ENCODE measurements around the gene CBFA2T3.

The CBFA2T3 gene

DNA sequence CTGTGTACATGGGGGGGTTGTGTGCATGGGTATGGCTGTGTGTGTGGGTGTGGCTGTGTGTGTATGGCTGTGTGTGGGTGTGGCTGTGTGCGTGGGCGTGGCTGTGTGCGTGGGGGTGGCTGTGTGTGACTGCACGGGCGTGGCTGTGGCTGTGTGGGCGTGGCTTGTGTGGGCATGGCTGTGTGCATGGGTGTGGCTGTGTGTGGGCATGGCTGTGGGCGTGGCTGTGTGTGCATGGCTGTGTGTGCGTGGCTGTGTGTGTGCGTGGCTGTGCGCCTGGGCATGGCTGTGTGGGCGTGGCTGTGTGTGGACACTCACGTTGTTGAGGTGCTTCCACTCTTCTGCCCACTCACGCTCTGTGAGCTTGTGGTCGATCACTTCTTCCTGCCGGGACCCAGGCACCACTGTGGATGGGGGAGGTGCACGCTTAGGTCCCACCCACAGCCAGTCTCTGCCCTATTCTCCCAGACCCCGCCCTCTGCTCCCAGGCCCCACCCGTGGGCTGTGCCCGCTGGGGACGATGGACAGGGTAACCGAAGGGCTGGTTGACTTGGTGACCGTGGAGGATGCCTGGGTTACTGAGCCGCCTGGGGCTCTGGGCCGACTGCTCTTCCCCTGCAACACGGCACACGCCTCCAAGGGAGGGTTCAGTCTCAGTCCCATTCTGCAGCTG is 94.5 kb downstream of the CBFA2T3 start (continued):
- TF ChIP-seq, protein P1, sequence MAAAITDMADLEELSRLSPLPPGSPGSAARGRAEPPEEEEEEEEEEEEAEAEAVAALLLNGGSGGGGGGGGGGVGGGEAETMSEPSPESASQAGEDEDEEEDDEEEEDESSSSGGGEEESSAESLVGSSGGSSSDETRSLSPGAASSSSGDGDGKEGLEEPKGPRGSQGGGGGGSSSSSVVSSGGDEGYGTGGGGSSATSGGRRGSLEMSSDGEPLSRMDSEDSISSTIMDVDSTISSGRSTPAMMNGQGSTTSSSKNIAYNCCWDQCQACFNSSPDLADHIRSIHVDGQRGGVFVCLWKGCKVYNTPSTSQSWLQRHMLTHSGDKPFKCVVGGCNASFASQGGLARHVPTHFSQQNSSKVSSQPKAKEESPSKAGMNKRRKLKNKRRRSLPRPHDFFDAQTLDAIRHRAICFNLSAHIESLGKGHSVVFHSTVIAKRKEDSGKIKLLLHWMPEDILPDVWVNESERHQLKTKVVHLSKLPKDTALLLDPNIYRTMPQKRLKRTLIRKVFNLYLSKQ (tag by site-specific recombination; IDR thresholded peaks at IDR 0.05; ENCODE audit: borderline replicate concordance): no peak
- TF ChIP-seq KLF7 (tag by site-specific recombination; IDR thresholded peaks at IDR 0.05; ENCODE audit: borderline replicate concordance) (peak; percentile 99), HOXD13 (CRISPR knock-in tag; IDR thresholded peaks at IDR 0.05; ENCODE audit: borderline replicate concordance) (no peak), ZNF114 (tag by site-specific recombination; IDR thresholded peaks at IDR 0.05) (no peak), ZNF830 (tag by site-specific recombination; IDR thresholded peaks at IDR 0.05; ENCODE audit: low read depth) (no peak), SP3 (tag by site-specific recombination; IDR thresholded peaks at IDR 0.05) (peak; percentile 65), MYNN (tag by site-specific recombination; IDR thresholded peaks at IDR 0.05; ENCODE audit: borderline replicate concordance) (no peak), ZNF423 (tag by site-specific recombination; IDR thresholded peaks at IDR 0.05) (no peak), ZNF626 (tag by site-specific recombination; IDR thresholded peaks at IDR 0.05) (no peak), ZNF629 (tag by site-specific recombination; IDR thresholded peaks at IDR 0.05) (no peak), YY2 (tag by site-specific recombination; IDR thresholded peaks at IDR 0.05) (peak; percentile 81), ZFP41 (tag by site-specific recombination; IDR thresholded peaks at IDR 0.05; ENCODE audit: borderline replicate concordance) (no peak), ZNF707 (tag by site-specific recombination; IDR thresholded peaks at IDR 0.05) (no peak), ZNF76 (tag by site-specific recombination; IDR thresholded peaks at IDR 0.05; ENCODE audit: borderline replicate concordance, low read depth) (no peak), ZNF664 (tag by site-specific recombination; IDR thresholded peaks at IDR 0.05) (no peak), ZNF510 (tag by site-specific recombination; IDR thresholded peaks at IDR 0.05; ENCODE audit: insufficient replicate concordance) (no peak)
- TF ChIP-seq, protein P2, sequence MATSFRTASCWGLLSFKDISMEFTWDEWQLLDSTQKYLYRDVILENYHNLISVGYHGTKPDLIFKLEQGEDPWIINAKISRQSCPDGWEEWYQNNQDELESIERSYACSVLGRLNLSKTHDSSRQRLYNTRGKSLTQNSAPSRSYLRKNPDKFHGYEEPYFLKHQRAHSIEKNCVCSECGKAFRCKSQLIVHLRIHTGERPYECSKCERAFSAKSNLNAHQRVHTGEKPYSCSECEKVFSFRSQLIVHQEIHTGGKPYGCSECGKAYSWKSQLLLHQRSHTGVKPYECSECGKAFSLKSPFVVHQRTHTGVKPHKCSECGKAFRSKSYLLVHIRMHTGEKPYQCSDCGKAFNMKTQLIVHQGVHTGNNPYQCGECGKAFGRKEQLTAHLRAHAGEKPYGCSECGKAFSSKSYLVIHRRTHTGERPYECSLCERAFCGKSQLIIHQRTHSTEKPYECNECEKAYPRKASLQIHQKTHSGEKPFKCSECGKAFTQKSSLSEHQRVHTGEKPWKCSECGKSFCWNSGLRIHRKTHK (tag by site-specific recombination; IDR thresholded peaks at IDR 0.05): no peak
- TF ChIP-seq, protein P3, sequence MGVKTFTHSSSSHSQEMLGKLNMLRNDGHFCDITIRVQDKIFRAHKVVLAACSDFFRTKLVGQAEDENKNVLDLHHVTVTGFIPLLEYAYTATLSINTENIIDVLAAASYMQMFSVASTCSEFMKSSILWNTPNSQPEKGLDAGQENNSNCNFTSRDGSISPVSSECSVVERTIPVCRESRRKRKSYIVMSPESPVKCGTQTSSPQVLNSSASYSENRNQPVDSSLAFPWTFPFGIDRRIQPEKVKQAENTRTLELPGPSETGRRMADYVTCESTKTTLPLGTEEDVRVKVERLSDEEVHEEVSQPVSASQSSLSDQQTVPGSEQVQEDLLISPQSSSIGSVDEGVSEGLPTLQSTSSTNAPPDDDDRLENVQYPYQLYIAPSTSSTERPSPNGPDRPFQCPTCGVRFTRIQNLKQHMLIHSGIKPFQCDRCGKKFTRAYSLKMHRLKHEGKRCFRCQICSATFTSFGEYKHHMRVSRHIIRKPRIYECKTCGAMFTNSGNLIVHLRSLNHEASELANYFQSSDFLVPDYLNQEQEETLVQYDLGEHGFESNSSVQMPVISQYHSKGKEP (tag by site-specific recombination; IDR thresholded peaks at IDR 0.05): no peak
- TF ChIP-seq, protein P4, sequence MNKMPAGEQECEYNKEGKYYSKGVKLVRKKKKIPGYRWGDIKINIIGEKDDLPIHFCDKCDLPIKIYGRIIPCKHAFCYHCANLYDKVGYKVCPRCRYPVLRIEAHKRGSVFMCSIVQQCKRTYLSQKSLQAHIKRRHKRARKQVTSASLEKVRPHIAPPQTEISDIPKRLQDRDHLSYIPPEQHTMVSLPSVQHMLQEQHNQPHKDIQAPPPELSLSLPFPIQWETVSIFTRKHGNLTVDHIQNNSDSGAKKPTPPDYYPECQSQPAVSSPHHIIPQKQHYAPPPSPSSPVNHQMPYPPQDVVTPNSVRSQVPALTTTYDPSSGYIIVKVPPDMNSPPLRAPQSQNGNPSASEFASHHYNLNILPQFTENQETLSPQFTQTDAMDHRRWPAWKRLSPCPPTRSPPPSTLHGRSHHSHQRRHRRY (tag by site-specific recombination; IDR thresholded peaks at IDR 0.05): no peak
- TF ChIP-seq, protein P5, sequence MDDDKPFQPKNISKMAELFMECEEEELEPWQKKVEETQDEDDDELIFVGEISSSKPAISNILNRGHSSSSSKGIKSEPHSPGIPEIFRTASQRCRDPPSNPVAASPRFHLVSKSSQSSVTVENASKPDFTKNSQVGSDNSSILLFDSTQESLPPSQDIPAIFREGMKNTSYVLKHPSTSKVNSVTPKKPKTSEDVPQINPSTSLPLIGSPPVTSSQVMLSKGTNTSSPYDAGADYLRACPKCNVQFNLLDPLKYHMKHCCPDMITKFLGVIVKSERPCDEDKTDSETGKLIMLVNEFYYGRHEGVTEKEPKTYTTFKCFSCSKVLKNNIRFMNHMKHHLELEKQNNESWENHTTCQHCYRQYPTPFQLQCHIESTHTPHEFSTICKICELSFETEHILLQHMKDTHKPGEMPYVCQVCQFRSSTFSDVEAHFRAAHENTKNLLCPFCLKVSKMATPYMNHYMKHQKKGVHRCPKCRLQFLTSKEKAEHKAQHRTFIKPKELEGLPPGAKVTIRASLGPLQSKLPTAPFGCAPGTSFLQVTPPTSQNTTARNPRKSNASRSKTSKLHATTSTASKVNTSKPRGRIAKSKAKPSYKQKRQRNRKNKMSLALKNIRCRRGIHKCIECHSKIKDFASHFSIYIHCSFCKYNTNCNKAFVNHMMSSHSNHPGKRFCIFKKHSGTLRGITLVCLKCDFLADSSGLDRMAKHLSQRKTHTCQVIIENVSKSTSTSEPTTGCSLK (tag by site-specific recombination; IDR thresholded peaks at IDR 0.05): no peak
- TF ChIP-seq, protein P6, sequence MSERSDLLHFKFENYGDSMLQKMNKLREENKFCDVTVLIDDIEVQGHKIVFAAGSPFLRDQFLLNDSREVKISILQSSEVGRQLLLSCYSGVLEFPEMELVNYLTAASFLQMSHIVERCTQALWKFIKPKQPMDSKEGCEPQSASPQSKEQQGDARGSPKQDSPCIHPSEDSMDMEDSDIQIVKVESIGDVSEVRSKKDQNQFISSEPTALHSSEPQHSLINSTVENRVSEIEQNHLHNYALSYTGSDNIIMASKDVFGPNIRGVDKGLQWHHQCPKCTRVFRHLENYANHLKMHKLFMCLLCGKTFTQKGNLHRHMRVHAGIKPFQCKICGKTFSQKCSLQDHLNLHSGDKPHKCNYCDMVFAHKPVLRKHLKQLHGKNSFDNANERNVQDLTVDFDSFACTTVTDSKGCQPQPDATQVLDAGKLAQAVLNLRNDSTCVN (tag by site-specific recombination; optimal IDR thresholded peaks at IDR 0.05): no peak
- TF ChIP-seq, protein P7, sequence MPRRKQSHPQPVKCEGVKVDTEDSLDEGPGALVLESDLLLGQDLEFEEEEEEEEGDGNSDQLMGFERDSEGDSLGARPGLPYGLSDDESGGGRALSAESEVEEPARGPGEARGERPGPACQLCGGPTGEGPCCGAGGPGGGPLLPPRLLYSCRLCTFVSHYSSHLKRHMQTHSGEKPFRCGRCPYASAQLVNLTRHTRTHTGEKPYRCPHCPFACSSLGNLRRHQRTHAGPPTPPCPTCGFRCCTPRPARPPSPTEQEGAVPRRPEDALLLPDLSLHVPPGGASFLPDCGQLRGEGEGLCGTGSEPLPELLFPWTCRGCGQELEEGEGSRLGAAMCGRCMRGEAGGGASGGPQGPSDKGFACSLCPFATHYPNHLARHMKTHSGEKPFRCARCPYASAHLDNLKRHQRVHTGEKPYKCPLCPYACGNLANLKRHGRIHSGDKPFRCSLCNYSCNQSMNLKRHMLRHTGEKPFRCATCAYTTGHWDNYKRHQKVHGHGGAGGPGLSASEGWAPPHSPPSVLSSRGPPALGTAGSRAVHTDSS (tag by site-specific recombination; IDR thresholded peaks at IDR 0.05): no peak
- TF ChIP-seq, protein P8, sequence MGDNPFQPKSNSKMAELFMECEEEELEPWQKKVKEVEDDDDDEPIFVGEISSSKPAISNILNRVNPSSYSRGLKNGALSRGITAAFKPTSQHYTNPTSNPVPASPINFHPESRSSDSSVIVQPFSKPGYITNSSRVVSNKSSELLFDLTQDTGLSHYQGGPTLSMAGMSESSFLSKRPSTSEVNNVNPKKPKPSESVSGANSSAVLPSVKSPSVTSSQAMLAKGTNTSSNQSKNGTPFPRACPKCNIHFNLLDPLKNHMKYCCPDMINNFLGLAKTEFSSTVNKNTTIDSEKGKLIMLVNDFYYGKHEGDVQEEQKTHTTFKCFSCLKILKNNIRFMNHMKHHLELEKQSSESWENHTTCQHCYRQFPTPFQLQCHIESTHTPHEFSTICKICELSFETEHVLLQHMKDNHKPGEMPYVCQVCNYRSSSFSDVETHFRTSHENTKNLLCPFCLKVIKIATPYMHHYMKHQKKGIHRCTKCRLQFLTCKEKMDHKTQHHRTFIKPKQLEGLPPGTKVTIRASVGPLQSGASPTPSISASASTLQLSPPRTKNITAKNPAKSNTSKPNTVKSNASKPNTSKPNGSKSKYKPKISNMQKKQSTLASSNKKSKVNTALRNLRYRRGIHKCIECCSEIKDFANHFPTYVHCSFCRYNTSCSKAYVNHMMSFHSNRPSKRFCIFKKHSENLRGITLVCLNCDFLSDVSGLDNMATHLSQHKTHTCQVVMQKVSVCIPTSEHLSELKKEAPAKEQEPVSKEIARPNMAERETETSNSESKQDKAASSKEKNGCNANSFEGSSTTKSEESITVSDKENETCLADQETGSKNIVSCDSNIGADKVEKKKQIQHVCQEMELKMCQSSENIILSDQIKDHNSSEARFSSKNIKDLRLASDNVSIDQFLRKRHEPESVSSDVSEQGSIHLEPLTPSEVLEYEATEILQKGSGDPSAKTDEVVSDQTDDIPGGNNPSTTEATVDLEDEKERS (tag by site-specific recombination; IDR thresholded peaks at IDR 0.05): no peak

Data from HEK293 (cell line).